HEK293T (cell line): ENCODE results near the gene UBE2G2.

Experiments
- ARNT ChIP-seq: fragments of 450-650 bp; IDR thresholded peaks from 2 replicates; pipeline ENCODE4 v1.6.1; 2017; ENCODE audit warnings: mild to moderate bottlenecking
- BHLHE40 ChIP-seq: fragments of 450-650 bp; IDR thresholded peaks from 2 replicates; pipeline ENCODE4 v1.6.1; 2016; ENCODE audit warnings: mild to moderate bottlenecking, moderate library complexity, borderline replicate concordance
- FOXA1 ChIP-seq: fragments of 450-650 bp; IDR thresholded peaks from 2 replicates; pipeline ENCODE4 v1.6.1; 2016; ENCODE audit warnings: mild to moderate bottlenecking
- FOXK2 ChIP-seq: fragments of 450-650 bp; IDR thresholded peaks from 2 replicates; pipeline ENCODE4 v1.6.1; 2016; ENCODE audit warnings: mild to moderate bottlenecking
- FOXM1 ChIP-seq: fragments of 450-650 bp; IDR thresholded peaks from 2 replicates; pipeline ENCODE4 v1.6.1; 2017; ENCODE audit warnings: mild to moderate bottlenecking, borderline replicate concordance
- HDGF ChIP-seq: fragments of 450-650 bp; IDR thresholded peaks from 2 replicates; pipeline ENCODE4 v1.6.1; 2017; ENCODE audit warnings: antibody characterized with exemption, borderline replicate concordance
- LEF1 ChIP-seq: fragments of 450-650 bp; IDR thresholded peaks from 2 replicates; pipeline ENCODE4 v1.6.1; 2017; ENCODE audit warnings: mild to moderate bottlenecking, borderline replicate concordance
- SP1 ChIP-seq: fragments of 450-650 bp; IDR thresholded peaks from 2 replicates; pipeline ENCODE4 v1.6.1; 2017
- TARDBP ChIP-seq: fragments of 450-650 bp; IDR thresholded peaks from 2 replicates; pipeline ENCODE4 v1.6.1; 2016
- ZNF384 ChIP-seq: fragments of 450-650 bp; IDR thresholded peaks from 2 replicates; pipeline ENCODE4 v1.6.1; 2016
- TF ChIP-seq, protein P1 (sequence below): fragments of 450-650 bp; IDR thresholded peaks from 2 replicates; pipeline ENCODE4 v1.6.1; 2016

DNA sequence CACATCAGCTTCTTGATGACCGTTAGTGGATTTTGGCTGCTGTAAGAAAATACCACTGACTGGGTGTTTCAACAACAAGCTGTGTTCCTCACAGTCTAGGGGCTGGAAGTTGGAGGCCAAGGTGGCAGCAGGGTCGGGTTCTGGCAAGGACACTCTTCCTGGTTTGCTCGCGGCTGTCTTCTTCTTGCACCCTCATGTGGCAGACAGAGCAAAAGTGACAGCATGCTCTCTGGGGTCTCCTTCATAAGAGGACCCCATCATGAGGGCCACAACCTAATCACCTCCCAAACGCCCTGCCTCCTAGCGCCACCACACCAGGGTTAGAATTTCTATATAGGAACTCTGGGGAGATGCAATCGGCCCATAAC, 71.6 kb downstream of the UBE2G2 start:
- TF ChIP-seq FOXM1 (no peak), HDGF (no peak), SP1 (no peak), ZNF384 (no peak), FOXK2 (no peak), TARDBP (no peak), ARNT (no peak), FOXA1 (no peak), BHLHE40 (no peak), LEF1 (no peak)
- TF ChIP-seq, protein P1, sequence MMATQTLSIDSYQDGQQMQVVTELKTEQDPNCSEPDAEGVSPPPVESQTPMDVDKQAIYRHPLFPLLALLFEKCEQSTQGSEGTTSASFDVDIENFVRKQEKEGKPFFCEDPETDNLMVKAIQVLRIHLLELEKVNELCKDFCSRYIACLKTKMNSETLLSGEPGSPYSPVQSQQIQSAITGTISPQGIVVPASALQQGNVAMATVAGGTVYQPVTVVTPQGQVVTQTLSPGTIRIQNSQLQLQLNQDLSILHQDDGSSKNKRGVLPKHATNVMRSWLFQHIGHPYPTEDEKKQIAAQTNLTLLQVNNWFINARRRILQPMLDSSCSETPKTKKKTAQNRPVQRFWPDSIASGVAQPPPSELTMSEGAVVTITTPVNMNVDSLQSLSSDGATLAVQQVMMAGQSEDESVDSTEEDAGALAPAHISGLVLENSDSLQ: no peak
